ENCODE measurements around the gene PRKAG2. TPM values are rescaled to one million over a fixed set of nuclear protein-coding genes. Genes with fewer than 3 reads are reported as not detected.
A peak's percentile ranks its signal among the peaks of the same experiment; 100 is the strongest.

The PRKAG2 gene
- total RNA-seq, 1 donor from 2014 or later: 20.8 TPM

GRCh38 chr7:151662251-151662826 lies 214.6 kb downstream of the PRKAG2 start:
- no peak for TF ChIP-seq CTCF (conservative IDR thresholded peaks at IDR 0.05; ENCODE audit: low read depth, low read length)
- no peak for DNase-seq (ENCODE audit: low read depth)
- no peak overlapping the region for H3K4me3 ChIP-seq (ENCODE audit: low read depth, low read length)

GRCh38 chr7:151661587-151661986 lies 215.3 kb downstream of the PRKAG2 start:
- no peak for TF ChIP-seq CTCF (conservative IDR thresholded peaks at IDR 0.05; ENCODE audit: low read depth, low read length)
- no peak overlapping the region for H3K4me3 ChIP-seq (ENCODE audit: low read depth, low read length)
- peak; percentile 93 for DNase-seq (ENCODE audit: low read depth)

GRCh38 chr7:151660141-151660540 lies 216.8 kb downstream of the PRKAG2 start:
- no peak for DNase-seq (ENCODE audit: low read depth)
- TF ChIP-seq CTCF (conservative IDR thresholded peaks at IDR 0.05; ENCODE audit: low read depth, low read length): no peak
- H3K4me3 ChIP-seq (ENCODE audit: low read depth, low read length): no peak overlapping the region

GRCh38 chr7:151659219-151659618 lies 217.7 kb downstream of the PRKAG2 start:
- no peak overlapping the region for H3K4me3 ChIP-seq (ENCODE audit: low read depth, low read length)
- no peak for DNase-seq (ENCODE audit: low read depth)
- no peak for TF ChIP-seq CTCF (conservative IDR thresholded peaks at IDR 0.05; ENCODE audit: low read depth, low read length)

GRCh38 chr7:151658778-151659177 lies 218.1 kb downstream of the PRKAG2 start:
- no peak overlapping the region for H3K4me3 ChIP-seq (ENCODE audit: low read depth, low read length)
- TF ChIP-seq CTCF (conservative IDR thresholded peaks at IDR 0.05; ENCODE audit: low read depth, low read length): no peak
- DNase-seq (ENCODE audit: low read depth): no peak

GRCh38 chr7:151657173-151657572 lies 219.7 kb downstream of the PRKAG2 start:
- TF ChIP-seq CTCF (conservative IDR thresholded peaks at IDR 0.05; ENCODE audit: low read depth, low read length): no peak
- no peak for DNase-seq (ENCODE audit: low read depth)
- H3K4me3 ChIP-seq (ENCODE audit: low read depth, low read length): no peak overlapping the region

- no peak overlapping the region for H3K4me3 ChIP-seq (ENCODE audit: low read depth, low read length)
- no peak for TF ChIP-seq CTCF (conservative IDR thresholded peaks at IDR 0.05; ENCODE audit: low read depth, low read length)
- DNase-seq (ENCODE audit: low read depth): no peak
Measured at GRCh38 chr7:151655555-151655954, 221.4 kb downstream of the PRKAG2 start.

Measured in epithelial cell of proximal tubule (primary cell).